Stomach smooth muscle (tissue), 2 donors: ENCODE results near the gene TMEM61.

Experiments used
- H3K27ac ChIP-seq: one replicate; pipeline ENCODE4 v1.7.0; 2013; ENCODE audit warnings: mild to moderate bottlenecking, low read length, inconsistent platforms
- H3K27me3 ChIP-seq, 2 donors: one replicate each; pipeline ENCODE4 v1.7.0; 2013; ENCODE audit warnings: low read length in 2 of 2; ENCODE audit not compliant: insufficient read depth in 2 of 2, control insufficient read depth in 1 of 2
- H3K36me3 ChIP-seq, 2 donors: one replicate each; pipeline ENCODE4 v1.7.0; 2013; ENCODE audit warnings: low read length in 2 of 2; ENCODE audit not compliant: control insufficient read depth in 2 of 2, insufficient read depth in 2 of 2
- H3K4me1 ChIP-seq: one replicate; pipeline ENCODE4 v1.7.0; 2013; ENCODE audit warnings: low read length; ENCODE audit not compliant: control insufficient read depth, insufficient read depth
- H3K4me3 ChIP-seq, 2 donors: one replicate each; pipeline ENCODE4 v1.7.0; 2013; ENCODE audit warnings: low read length in 2 of 2
- H3K9ac ChIP-seq, 2 donors: one replicate each; pipeline ENCODE4 v1.7.0; 2013; ENCODE audit warnings: low read length in 2 of 2, mild to moderate bottlenecking in 1 of 2
- H3K9me3 ChIP-seq, 2 donors: one replicate each; pipeline ENCODE4 v1.7.0; 2013; ENCODE audit warnings: low read length in 2 of 2; ENCODE audit not compliant: control insufficient read depth in 2 of 2
- donor health status: healthy.
- donor health status: Pancreatic carcinoma.

The TMEM61 gene

DNA sequence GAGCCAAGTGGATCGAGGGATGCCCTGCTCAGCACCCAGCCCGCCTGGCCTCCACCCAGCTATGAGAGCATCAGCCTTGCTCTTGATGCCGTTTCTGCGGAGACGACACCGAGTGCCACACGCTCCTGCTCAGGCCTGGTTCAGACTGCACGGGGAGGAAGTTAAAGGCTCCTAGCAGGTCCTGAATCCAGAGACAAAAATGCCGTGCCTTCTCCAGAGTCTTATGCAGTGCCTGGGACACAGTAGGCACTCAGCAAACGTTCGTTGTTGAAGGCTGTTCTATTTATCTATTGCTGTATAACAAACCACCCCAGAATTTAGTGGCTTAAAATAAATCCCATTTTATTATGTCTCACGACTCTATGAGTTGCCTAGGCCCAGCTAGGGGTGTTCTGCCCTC, 11.5 kb downstream of the TMEM61 start:
- Histone ChIP-seq H3K9me3 (no peaks in the 10 kb centered on the region), H3K27ac (no peak overlapping the region), H3K27me3 (peaks cover 12 to 24% of the 10 kb centered on the region in 2 donors), H3K9ac (no peak overlapping the region), H3K4me1 (peaks cover 6% of the 10 kb centered on the region), H3K4me3 (no peak overlapping the region), H3K36me3 (no peaks in the 10 kb centered on the region)

DNA sequence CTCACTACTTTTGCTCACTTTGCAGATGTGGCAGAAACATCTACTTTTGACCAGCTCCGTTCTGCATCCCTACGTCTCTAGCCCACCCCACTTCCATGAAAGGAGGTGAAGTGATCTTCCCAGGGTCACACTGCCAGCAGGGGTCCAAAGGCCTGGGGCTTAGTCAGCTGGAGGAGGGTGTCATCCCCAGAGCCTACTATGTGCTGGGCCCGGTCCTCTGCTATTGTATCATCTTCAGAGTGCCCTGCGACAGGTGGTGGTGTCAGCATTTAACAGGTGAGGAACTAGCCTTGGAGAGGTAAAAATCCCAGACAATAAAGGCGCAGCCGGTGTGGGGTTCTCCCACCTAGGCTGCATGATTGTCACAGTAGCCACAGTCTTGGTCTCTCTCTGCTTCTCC, 12.7 kb downstream of the TMEM61 start:
- Histone ChIP-seq H3K9me3 (no peaks in the 10 kb centered on the region), H3K27me3 (peaks cover 21 to 32% of the 10 kb centered on the region in 2 donors), H3K9ac (no peak overlapping the region), H3K4me3 (no peak overlapping the region), H3K27ac (no peak overlapping the region), H3K4me1 (peaks cover 4% of the 10 kb centered on the region), H3K36me3 (no peaks in the 10 kb centered on the region)

DNA sequence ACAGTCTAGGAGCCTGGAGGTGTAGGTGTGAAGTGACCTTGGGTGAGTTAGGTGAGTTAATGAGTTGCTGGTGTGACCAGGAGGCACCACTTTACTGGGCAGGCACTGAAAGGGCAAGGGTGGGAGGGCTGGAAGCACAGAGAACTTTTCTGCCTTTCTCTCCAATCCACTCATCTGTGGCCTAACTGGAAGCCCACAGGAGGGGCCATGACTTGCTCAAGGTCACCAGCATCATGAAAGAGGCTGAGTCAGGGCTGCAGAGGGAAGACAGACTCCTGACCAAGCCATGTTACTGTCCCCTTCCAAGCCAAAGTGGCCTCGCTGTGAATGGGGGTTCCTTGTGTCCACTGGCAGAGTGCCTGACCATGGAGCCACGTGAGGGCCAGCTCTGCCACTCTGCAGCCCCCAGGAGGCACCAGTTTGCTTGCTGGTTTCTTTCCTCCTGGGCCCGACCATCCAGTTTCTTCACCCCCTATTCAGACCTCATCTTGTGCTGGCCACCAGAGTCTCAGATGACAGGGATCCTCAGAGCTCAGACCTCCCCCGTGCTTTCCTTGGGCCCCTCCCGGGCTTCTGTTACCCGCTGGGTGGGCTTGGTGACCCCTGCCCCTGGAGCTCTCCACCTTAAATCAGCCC, 14.0 kb downstream of the TMEM61 start:
- peaks cover 27 to 40% of the 10 kb centered on the region in 2 donors for H3K27me3 ChIP-seq
- H3K9me3 ChIP-seq: no peaks in the 10 kb centered on the region
- H3K4me3 ChIP-seq: no peak overlapping the region

DNA sequence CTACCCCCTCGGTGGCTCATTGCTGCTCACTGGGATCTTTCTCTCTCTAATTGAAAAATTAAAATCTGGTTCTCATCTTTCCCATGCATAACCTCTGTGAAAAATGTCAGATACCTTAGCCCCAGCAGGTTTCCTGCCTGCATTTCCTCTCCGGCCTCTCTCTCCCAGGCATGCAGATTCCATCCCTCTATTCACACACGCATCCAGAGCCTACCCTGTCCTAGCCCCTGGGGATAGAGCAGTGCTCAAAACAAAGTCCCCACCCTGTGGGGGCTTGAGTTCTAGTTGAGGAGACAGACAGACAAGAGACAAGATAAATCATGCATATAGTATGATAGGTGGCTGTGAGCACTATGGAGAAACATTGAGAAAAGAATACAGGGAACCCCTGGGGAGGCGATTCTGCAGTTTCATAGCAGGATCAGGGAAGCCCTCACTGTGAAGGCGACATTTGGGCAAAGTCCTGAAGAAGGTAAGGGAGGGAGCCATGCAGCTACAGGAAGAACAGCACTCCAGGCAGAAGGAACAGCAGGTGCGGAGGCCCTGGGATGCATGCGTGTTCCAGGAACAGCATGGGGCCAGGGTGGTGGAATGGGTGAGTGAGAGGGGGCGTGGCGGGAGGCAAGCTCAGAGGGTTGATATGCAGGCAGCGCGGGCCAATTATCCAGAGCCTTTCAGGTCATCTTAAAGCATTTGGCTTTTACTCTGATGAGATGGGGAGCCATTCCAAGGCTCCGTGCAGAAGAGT, 14.8 kb downstream of the TMEM61 start:
- no peak overlapping the region for H3K9ac ChIP-seq
- no peak overlapping the region for H3K4me3 ChIP-seq
- H3K27me3 ChIP-seq: peaks cover 27 to 40% of the 10 kb centered on the region in 2 donors
- no peaks in the 10 kb centered on the region for H3K36me3 ChIP-seq
- no peaks in the 10 kb centered on the region for H3K9me3 ChIP-seq
- H3K27ac ChIP-seq: no peak overlapping the region
- H3K4me1 ChIP-seq: peaks cover 4% of the 10 kb centered on the region

More for the DNA sequence above, 14.0 kb downstream of the TMEM61 start:
- Histone ChIP-seq H3K9ac (no peak overlapping the region), H3K4me1 (peaks cover 4% of the 10 kb centered on the region), H3K36me3 (no peaks in the 10 kb centered on the region), H3K27ac (no peak overlapping the region)

DNA sequence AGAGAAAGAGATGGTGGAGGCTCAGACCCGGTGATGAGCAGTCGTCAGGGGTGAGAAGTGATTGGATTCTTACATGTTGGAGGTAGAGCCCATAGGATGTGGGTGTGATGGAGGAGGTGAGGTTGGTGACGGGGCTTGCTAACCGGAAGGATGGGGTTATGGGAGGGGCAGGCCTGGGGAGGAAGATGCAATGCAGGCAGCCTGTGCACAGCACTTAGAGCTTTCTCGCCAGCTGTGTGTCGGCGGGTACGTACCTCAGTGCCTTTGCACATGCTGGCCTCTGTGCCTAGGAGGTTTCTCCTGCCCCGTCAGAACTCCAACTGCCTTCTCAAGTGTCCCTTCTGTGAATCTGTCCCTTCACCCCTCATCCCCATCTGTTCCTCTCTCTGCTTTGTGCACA, 15.4 kb downstream of the TMEM61 start:
- Histone ChIP-seq H3K4me1 (peaks cover 4% of the 10 kb centered on the region), H3K27me3 (peaks cover 27 to 40% of the 10 kb centered on the region in 2 donors), H3K27ac (no peak overlapping the region)

DNA sequence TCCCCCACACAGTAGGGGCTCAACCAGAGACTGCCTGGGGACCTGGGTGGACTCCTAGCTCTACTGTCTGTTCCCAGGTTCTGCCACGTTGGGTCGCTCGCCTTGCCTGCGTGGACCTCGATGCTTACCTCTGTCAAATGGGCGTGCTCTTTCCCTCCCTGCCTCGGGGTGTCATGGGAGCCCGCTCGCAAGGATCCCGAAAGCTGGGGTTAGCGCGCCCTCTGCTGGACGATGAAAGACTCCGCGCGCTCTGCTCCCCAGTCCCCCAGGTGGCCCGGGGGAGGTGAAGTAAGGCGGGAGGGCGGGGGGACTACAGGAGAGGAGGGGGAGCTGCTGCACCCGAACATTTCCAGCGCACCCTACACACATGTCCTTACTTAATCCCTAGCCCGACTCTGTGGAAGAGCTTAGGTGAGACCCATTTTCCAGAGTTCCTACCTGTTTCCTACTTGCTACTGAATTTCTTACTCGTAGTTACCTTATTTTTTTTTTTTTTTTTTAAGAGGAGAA, 16.0 kb downstream of the TMEM61 start:
- Histone ChIP-seq H3K27ac (no peak overlapping the region), H3K9me3 (no peaks in the 10 kb centered on the region), H3K36me3 (no peaks in the 10 kb centered on the region), H3K4me3 (no peak overlapping the region), H3K4me1 (peaks cover 4% of the 10 kb centered on the region), H3K27me3 (peaks cover 27 to 40% of the 10 kb centered on the region in 2 donors), H3K9ac (no peak overlapping the region)

More for the DNA sequence above, 15.4 kb downstream of the TMEM61 start:
- Histone ChIP-seq H3K9me3 (no peaks in the 10 kb centered on the region), H3K9ac (no peak overlapping the region), H3K36me3 (no peaks in the 10 kb centered on the region), H3K4me3 (no peak overlapping the region)

DNA sequence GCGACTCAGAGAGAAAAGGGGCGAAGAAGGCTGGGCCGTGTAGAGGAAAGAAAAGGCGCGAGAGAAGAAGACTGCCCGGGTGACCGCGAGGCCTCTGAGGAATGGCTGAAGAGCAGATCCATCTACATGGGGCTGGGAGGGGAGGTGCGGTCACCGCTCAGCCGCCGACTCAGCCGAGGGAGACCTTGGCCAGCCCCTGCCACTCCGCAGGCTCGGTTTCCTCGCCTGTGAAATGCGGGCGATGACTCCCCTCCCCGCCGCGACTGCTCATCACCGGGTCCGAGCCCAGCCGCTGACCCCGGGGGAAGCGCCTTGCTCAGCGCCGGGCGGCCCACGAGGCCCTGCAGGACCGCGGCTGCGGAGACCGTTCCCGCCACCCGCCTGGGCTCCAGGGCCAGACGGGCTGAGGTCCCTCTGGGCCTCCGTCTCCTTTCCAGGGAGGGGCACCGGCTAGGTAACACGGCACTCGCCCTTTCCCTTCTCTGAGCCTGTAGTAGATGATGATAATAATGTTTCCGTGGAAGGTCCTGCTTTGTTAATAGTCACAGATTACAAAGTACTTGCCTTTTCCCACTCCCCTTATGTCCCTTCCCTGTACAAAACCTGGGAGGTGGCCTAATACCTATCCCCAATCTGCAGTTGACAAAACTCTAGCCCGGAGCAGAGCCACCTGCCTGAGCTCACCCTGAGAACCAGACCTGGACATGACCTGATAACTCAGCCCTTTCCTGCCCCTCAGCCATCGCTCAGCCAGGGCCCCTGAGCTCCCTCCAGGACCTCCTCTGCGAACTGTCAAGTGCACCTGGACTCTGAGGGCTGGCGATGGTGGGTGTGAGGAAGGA, 16.7 kb downstream of the TMEM61 start:
- Histone ChIP-seq H3K36me3 (no peaks in the 10 kb centered on the region), H3K27ac (no peak overlapping the region), H3K27me3 (peaks cover 27 to 40% of the 10 kb centered on the region in 2 donors), H3K4me1 (peaks cover 4% of the 10 kb centered on the region), H3K9ac (no peak overlapping the region), H3K4me3 (no peak overlapping the region), H3K9me3 (no peaks in the 10 kb centered on the region)

DNA sequence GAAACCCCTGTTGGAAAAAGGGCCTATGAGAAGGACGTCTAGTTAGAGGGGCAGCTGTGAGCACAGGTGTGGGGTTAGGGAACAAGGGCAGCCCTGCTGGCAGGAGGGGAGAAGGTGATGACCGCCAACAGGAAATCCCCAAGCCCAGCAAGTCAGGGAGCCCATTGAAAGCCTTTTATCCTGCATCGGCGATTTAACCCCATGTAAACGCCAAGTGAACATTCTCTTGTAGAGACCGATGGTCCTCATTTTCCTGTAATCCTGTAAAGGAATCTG, 17.2 kb downstream of the TMEM61 start:
- H3K9me3 ChIP-seq: no peaks in the 10 kb centered on the region
- no peak overlapping the region for H3K27ac ChIP-seq
- no peak overlapping the region for H3K9ac ChIP-seq
- no peaks in the 10 kb centered on the region for H3K36me3 ChIP-seq
- H3K4me3 ChIP-seq: no peak overlapping the region
- peaks cover 27 to 40% of the 10 kb centered on the region in 2 donors for H3K27me3 ChIP-seq
- H3K4me1 ChIP-seq: peaks cover 4% of the 10 kb centered on the region

DNA sequence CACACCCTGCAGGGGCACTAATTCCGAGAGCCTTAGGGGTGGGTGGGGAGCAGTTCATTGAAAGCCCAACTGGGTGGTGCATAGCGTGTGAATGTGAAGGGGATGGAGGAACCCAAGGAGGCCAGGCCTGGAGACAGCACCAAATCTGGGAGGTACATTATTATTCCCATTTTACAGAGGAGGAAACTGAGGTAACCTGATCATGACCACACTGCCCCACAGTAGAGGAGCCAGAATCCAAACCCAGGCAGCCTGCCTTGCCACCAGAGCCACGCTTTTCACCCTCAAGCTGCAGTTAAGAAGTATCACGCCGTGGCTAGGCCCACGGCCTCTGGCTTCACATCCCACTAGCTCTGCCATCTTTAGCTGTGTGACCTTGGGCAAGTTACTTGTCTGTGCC, 17.7 kb downstream of the TMEM61 start:
- no peak overlapping the region for H3K4me3 ChIP-seq
- H3K27ac ChIP-seq: no peak overlapping the region
- no peaks in the 10 kb centered on the region for H3K9me3 ChIP-seq
- peaks cover 27 to 40% of the 10 kb centered on the region in 2 donors for H3K27me3 ChIP-seq
- H3K9ac ChIP-seq: no peak overlapping the region
- H3K36me3 ChIP-seq: no peaks in the 10 kb centered on the region
- H3K4me1 ChIP-seq: peaks cover 4% of the 10 kb centered on the region

DNA sequence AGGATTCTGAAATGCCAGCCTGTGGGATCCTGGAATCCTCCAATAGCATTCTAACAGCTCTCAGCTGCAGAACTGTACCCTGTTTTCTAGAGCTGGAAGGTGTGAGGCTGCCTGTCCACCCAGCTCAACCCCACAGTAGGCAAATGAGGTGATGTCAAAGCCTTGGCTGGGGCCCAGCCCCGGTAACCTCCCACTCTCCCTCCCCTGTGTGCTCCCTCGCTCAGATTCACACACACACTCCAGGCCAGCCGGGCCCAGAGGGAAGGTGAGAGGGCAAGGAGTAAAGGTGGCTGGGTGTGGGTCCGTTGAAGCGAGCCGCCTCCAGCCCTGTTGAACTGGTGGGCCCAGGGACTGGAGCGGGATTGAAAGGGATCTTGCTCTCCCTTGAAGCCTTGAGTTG, 18.2 kb downstream of the TMEM61 start, which contains the start of gene BSND:
Gene BSND, plus strand, starts transcription at position 257 of the 400 bp plus-strand sequence. CDS start 254 bp downstream, outside the sequence.
- Histone ChIP-seq H3K9me3 (no peaks in the 10 kb centered on the region), H3K9ac (no peak within 1 kb of the TSS), H3K27ac (no peak within 1 kb of the TSS), H3K4me1 (peaks cover 4% of the 10 kb centered on the region), H3K4me3 (no peak within 1 kb of the TSS), H3K27me3 (peaks cover 27 to 40% of the 10 kb centered on the region in 2 donors), H3K36me3 (no peaks in the 10 kb centered on the region)
